Motor neuron (in vitro differentiated cells): ENCODE measurements around the gene GRAMD1B. TPM values are rescaled to one million over a fixed set of nuclear protein-coding genes. Genes with fewer than 3 reads are reported as not detected.

ENCODE experiments used
- ATAC-seq, 8 experiments: fragments of 200-7000 bp; cut with Tn5 transposase; replicated peaks in 6 of 8; 2 replicates each; pipeline ENCODE4 v1.8.0; 2021; ENCODE audit warnings: mild to moderate bottlenecking in 8 of 8, moderate library complexity in 8 of 8
- H3K27ac ChIP-seq, 2 donors: fragments of 250-450 bp; sonication (Bioruptor Pico); 2 replicates each; pipeline ENCODE4 v1.9.0; 2021; ENCODE audit warnings: antibody characterized with exemption in 2 of 2, mild to moderate bottlenecking in 2 of 2, moderate library complexity in 1 of 2
- H3K4me1 ChIP-seq, 2 donors: fragments of 250-450 bp; sonication (Bioruptor Pico); replicated peaks in 1 of 2; 2 replicates each; pipeline ENCODE4 v1.6.1; 2021; ENCODE audit warnings: antibody characterized with exemption in 2 of 2, mild to moderate bottlenecking in 2 of 2, moderate library complexity in 1 of 2
- H3K4me3 ChIP-seq, 5 donors: fragments of 250-450 bp; sonication (Bioruptor Pico); 2 replicates each; pipeline ENCODE4 v1.9.0; 2021; ENCODE audit warnings: antibody characterized with exemption in 5 of 5, mild to moderate bottlenecking in 5 of 5, moderate library complexity in 4 of 5
- WGBS, 10 experiments: fragments of 450-650 bp; shearing (Covaris generic); methylation state at CpG; one replicate each; pipeline ENCODE4 v1.0.0; 2022; 5-methylcytosine and 5-hydroxymethylcytosine counted together
- in situ Hi-C, 9 experiments: fragments of 400-800 bp; cut with MboI; loops; one replicate each; pipeline ENCODE4 v1.15.0; 2021; ENCODE audit warnings: low sequenced_read_pairs in 9 of 9, low pct_unique_long_range_greater_than_20kb in 2 of 9; ENCODE audit not compliant: unreplicated experiment in 9 of 9
- total RNA-seq, 8 experiments: library from RNA; unstranded; fragments of 300-600 nt; gene quantifications; 2 replicates each; pipeline versions ENCODE4 v1.2.3 to v1.2.4, GENCODE V29; 2022

Gene GRAMD1B
- total RNA-seq, 8 experiments from 2014 or later, result 0.94 to 17.1 (median 10.4) TPM

DNA sequence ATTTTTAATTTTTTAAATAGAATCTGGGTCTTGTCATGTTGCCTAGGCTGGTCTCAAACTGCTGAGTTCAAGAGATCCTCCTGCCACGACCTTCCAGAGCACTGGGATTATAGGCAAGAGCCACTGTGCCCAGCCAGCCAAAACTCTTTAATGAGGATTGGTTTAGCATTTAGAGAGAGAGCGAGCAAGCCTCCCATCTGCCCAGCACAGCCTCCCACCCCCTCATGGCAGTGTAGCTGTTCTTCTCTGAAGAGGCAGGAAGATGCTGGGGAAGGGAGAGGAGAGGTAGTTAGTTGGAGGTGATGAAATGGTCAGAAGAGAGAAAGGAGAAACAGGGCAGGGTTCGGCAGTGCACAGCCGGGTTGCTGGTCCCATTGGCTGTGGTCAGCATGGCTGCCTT is 118.7 kb downstream of the GRAMD1B start:
- in situ Hi-C loops, result no loop called here
- no peak for ATAC-seq
- 0 to 90% (median 81%) methylated on average over 1 to 2 of the region's 4 CpGs; no CpG with 5 or more reads in 7 of the 10 experiments for WGBS, 10 experiments
- peaks cover 12 to 21% of the 10 kb centered on the region in 2 donors for H3K4me1 ChIP-seq
- H3K4me3 ChIP-seq, result no peak overlapping the region
- H3K27ac ChIP-seq, result no peak overlapping the region

DNA sequence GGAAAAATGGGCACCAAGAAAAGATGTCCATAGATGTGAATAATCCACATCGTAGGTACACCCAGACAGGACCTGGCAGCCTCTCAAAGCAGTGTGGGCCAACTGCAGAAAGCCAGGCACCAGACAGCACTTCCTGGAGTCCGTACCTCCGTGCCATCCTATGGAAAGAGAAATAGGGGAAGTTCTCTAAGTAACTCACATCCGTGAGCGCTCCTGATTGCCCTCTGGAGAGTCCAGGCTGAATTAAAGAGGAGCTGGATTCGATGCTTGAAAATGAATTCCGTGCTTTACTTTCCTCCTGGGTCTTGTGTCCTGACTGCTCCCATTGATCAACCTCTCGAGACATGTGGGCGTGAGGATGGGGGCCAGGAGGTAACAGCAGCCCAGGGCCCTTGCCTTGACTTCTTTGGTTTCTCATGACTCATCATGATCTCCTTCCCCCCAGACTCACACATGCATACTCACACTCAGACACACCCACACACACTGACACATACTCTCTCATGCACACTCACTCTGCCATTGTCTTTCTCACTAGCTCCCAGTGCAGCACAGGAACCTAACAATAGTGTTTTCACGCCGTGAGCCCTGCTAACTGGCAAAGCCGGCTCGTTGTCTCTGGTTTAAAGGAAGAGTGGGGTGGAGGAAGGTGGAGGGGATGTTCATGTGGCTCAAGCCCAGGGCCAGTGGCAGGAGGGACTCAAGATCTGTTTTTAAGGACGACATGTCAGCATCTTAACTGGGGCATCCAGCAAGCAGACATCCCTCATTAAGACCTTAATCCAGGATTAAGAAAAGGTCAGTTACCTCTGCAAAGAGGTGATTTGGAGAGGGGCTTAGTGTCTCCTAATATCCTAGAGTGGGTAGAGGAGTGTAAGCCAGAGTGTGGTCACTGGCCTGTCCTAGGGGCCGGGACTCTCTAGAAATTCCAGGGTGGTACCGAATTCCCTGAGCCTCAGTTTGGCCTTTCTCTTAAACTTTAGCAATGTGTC is 120.2 kb downstream of the GRAMD1B start:
- in situ Hi-C loops, result loop anchor here in 1 of 9 experiments (10.0 kb wide), 1 partner anchor 45 kb away; no protein-coding TSS in a partner anchor
- Histone ChIP-seq H3K4me3 (no peak overlapping the region), H3K4me1 (peaks cover 12 to 15% of the 10 kb centered on the region in 2 donors), H3K27ac (peak overlapping the region; percentile 2 to 30)
- 43 to 100% (median 66%) methylated on average over 2 to 6 of the region's 16 CpGs; no CpG with 5 or more reads in 1 of the 10 experiments for WGBS, 10 experiments
- peak in 5 of 8 experiments; percentile 57 to 92 (median 89) for ATAC-seq

DNA sequence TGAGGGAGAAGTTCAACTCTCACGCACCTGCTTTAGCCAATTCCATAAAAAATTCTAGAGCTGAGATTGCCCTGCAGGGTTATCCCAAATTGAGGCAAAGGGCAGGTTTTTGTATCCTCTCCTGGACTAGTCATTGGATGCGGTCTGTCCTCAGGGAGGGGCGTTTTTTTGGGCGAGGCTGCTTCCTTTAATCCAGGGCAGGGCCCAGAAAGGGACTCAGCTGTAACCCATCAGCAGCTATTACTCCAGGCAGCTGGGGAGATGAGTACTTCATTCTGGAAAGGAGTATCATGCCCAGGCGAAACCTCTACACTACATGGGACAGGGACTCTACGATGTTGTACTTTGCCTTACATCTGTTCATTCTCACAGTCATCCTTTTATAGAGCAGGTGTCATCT is 121.0 kb downstream of the GRAMD1B start:
- ATAC-seq, result peak in 3 of 8 experiments; percentile 28 to 71 (median 54)
- Histone ChIP-seq H3K27ac (no peak overlapping the region), H3K4me1 (peaks cover 12 to 15% of the 10 kb centered on the region in 2 donors), H3K4me3 (no peak overlapping the region)
- WGBS, 10 experiments, result 18 to 100% (median 88%) methylated on average over 1 to 5 of the region's 6 CpGs; no CpG with 5 or more reads in 4 of the 10 experiments
- in situ Hi-C loops, result loop anchor here in 1 of 9 experiments (10.0 kb wide), 1 partner anchor 46 kb away; no protein-coding TSS in a partner anchor

DNA sequence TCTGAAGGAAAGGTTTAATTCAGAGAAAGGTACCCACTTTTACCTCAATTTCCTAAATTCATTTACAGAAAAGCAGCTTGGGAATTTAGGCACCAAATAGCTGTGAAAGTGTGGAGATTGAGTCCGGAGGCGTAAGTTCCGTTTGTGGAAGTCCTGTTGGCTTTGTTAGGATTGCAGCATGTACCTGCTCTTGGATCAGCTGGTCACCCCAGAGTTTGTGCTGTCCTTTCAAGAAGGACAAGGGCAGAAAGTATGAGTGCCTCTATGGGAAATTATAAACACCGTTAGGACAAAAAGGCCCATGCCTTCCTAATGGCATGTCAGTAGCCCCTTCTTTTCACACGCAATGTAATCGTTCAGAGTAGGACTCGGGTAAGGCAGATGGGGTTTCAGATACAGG is 126.6 kb downstream of the GRAMD1B start:
- in situ Hi-C loops, result loop anchor here in 1 of 9 experiments (10.0 kb wide), 1 partner anchor 52 kb away; no protein-coding TSS in a partner anchor
- no peak for ATAC-seq
- no peak overlapping the region for H3K27ac ChIP-seq
- WGBS, 10 experiments, result 61 to 100% (median 93%) methylated on average over 3 to 7 of the region's 7 CpGs; no CpG with 5 or more reads in 1 of the 10 experiments
- H3K4me3 ChIP-seq, result no peak overlapping the region
- H3K4me1 ChIP-seq, result peaks cover 22 to 24% of the 10 kb centered on the region in 2 donors

DNA sequence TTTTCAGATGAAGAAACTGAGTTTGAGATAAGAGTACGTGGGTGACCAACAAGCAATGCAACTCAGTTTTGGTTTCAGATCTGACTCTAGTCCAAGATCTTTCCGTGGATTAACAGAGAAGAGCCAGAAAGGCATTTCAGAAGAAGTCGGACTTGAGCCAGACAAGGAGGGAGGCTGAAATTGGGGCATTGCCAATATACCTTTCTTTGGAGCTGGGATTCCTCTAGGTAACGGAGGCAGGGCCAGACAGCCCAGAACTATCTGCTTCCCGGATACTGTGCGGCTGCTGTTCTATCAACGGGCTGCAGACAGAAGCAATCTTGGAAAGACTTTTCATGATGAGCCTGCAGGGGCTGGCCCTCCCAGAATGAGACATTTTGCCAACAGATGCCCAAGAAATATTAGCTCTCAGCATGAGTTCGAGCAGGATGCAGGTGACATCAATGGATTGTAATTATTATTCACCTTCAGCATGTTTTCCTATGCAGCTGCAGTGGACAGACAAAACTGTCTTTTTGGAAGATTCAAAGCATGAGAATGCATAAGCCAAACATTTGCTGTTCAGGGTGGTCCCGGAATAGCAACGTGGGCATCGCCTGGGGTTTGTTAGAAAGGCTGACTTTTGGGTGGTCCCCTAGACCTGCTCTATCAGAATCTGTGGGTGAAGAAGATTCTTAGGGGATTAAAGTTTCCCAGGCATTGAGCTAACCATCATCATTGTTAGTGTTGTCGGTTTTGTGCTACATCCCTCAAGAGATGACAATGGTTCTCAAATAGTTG is 128.7 kb downstream of the GRAMD1B start:
- ATAC-seq, result no peak
- WGBS, 10 experiments, result 32 to 100% (median 83%) methylated on average over 2 to 10 of the region's 12 CpGs
- Histone ChIP-seq H3K4me3 (no peak overlapping the region), H3K27ac (peak overlapping the region in 1 of 2 donors; percentile 96), H3K4me1 (peaks cover 36 to 43% of the 10 kb centered on the region in 2 donors)
- in situ Hi-C loops, result loop anchor here in 1 of 9 experiments (10.0 kb wide), 1 partner anchor 54 kb away; no protein-coding TSS in a partner anchor

DNA sequence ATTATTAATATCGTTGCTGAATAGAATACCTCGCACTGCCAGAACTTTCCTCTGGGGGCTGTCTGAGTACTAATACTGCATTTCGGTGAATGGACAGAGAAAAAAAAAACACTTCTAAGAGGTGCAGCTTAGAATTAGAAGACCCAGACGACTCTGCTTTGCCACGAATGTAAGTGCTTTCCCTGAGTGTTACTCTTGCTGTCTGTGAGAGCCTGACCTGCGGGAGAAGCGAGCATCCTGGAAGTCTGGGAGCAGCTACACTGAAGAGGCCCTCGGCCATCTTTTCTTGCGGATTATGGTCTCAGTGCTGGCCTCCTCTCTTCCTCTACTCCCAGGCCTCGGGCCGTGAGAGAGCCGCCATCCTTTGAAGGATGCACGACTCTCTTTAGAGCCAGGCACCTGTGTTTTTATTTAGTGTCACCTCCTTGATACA is 129.5 kb downstream of the GRAMD1B start:
- H3K4me1 ChIP-seq, result peaks cover 38 to 48% of the 10 kb centered on the region in 2 donors
- peak overlapping the region; percentile 15 to 46 (median 33) for H3K4me3 ChIP-seq
- peak overlapping the region; percentile 89 to 96 for H3K27ac ChIP-seq
- 15 to 80% (median 60%) methylated on average over 2 to 12 of the region's 13 CpGs; no CpG with 5 or more reads in 2 of the 10 experiments for WGBS, 10 experiments
- in situ Hi-C loops, result loop anchor here in 1 of 9 experiments (10.0 kb wide), 1 partner anchor 55 kb away; no protein-coding TSS in a partner anchor
- ATAC-seq, result peak; percentile 13 to 54 (median 26)

DNA sequence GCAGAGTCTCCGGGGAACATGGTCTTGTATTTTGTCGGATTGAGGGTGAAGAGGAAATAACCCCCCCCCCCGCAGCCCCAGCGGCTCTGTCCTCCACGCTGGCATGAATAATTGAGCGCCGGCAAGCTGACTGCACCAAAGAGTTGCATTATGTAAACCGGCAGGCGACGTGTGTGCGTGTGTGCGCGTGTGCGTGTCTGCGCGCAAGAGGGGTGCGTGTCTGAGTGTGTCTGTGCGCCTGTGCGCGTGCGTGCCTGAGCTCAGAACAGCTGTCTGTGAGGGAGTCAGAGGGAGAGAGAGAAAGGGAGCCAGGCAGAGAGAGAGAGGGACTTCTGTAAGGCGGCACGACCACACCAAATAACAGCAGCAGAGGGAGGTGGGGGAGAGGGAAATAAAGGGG is 129.9 kb downstream of the GRAMD1B start:
- H3K4me1 ChIP-seq, result peaks cover 38 to 48% of the 10 kb centered on the region in 2 donors
- H3K4me3 ChIP-seq, result peak overlapping the region; percentile 15 to 46 (median 33)
- peak; percentile 85 to 93 (median 90) for ATAC-seq
- WGBS, 10 experiments, result 0 to 4% (median 1%) methylated on average over 2 to 11 of the region's 23 CpGs; no CpG with 5 or more reads in 6 of the 10 experiments
- in situ Hi-C loops, result no loop called here
- peak overlapping the region; percentile 89 to 96 for H3K27ac ChIP-seq

DNA sequence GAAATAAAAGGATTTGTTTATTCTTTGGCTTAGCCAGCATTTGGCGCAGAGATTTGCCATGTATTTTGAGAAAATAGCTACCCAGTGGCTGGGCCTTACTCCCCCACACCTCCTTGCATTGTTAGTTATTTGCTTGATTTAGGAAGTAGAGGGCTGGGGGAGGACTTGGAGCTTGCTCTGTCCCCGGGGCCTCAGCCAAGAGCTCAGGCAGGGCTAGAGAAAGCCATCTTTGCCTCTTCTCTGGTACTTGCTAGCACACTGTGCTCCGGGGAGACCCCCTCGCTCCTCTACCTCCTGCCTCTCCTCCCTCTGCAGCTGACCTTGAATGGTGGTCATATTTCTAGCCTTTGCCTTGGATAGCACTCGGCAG is 131.3 kb downstream of the GRAMD1B start:
- in situ Hi-C loops, result no loop called here

DNA sequence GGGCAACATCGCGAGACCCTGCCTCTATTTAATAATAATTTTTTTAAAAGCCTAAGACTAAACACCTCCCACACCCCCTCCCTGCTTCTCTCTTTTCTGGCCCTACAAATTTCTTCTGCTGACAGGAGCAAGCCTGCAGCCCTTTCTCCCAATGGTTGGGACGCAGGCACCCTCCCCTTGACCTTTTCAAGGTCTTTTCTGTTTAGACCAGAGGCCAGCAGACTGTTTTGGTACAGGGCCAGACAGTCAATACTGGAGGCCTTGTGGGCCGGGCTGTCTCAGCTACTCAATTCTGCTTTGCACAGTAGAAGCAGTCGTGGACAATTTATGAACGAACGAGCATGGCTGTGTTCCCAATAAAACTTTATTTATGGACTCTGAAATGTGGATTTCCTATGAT is 132.1 kb downstream of the GRAMD1B start:
- Histone ChIP-seq H3K4me1 (peaks cover 38 to 48% of the 10 kb centered on the region in 2 donors), H3K27ac (peak overlapping the region in 1 of 2 donors; percentile 45), H3K4me3 (peak overlapping the region in 1 of 5 donors; percentile 46)
- WGBS, 10 experiments, result 40 to 95% (median 85%) methylated on average over 1 to 7 of the region's 7 CpGs; no CpG with 5 or more reads in 3 of the 10 experiments
- in situ Hi-C loops, result no loop called here
- ATAC-seq, result no peak

More for the DNA sequence above, 131.3 kb downstream of the GRAMD1B start:
- H3K4me3 ChIP-seq, result peak overlapping the region in 2 of 5 donors; percentile 34 to 46
- H3K27ac ChIP-seq, result peak overlapping the region; percentile 89 to 96
- WGBS, 10 experiments, result 80 to 100% (median 84%) methylated on average over 1 to 4 of the region's 5 CpGs; no CpG with 5 or more reads in 3 of the 10 experiments
- H3K4me1 ChIP-seq, result peaks cover 38 to 48% of the 10 kb centered on the region in 2 donors
- no peak for ATAC-seq

DNA sequence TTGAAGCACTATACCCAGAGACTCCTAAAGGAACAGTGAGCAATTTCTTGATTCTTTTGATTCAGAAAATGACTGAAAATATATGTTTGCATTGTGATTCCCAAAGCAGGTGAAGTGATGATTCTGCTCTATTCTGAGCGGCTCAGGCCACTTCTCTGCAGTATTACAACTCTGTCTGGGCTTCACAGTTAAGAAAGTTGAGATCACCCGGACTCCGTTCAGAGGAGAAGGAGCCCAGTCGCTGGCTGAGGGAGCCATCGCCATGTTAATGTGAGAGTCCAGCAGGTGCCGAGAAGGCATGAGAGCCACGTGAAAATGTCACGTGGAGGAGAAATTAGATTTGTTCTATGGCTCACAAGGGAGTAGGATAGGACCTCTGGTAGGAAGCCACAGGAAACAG is 132.8 kb downstream of the GRAMD1B start:
- H3K4me3 ChIP-seq, result no peak overlapping the region
- WGBS, 10 experiments, result 60 to 96% (median 89%) methylated on average over 4 to 7 of the region's 8 CpGs; no CpG with 5 or more reads in 5 of the 10 experiments
- no peak for ATAC-seq
- H3K27ac ChIP-seq, result no peak overlapping the region
- in situ Hi-C loops, result no loop called here
- H3K4me1 ChIP-seq, result peaks cover 38 to 48% of the 10 kb centered on the region in 2 donors

DNA sequence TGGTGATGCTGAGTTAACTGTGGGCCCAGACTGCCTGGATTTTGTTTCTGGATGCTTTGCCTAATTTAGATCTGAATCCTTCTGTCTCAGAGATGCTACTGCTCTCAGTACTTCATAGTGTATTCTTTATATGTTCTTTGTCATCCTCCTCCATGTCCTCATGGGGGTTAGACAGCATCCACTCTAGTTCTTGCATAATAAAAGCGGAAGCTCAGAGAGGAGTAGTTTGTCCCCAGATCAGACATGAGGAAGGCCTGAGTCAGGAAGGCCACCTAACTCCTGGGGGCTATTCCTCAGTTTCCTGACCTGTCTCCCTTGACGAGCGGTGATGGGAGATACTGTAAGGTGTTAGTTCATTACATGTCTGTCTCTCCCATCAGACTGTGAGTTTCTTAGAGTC is 134.2 kb downstream of the GRAMD1B start:
- WGBS, 10 experiments, result 96 to 100% (median 100%) methylated on average over 1 to 3 of the region's 3 CpGs; no CpG with 5 or more reads in 6 of the 10 experiments
- Histone ChIP-seq H3K27ac (no peak overlapping the region), H3K4me1 (peaks cover 38 to 44% of the 10 kb centered on the region in 2 donors), H3K4me3 (no peak overlapping the region)
- ATAC-seq, result no peak
- in situ Hi-C loops, result no loop called here

DNA sequence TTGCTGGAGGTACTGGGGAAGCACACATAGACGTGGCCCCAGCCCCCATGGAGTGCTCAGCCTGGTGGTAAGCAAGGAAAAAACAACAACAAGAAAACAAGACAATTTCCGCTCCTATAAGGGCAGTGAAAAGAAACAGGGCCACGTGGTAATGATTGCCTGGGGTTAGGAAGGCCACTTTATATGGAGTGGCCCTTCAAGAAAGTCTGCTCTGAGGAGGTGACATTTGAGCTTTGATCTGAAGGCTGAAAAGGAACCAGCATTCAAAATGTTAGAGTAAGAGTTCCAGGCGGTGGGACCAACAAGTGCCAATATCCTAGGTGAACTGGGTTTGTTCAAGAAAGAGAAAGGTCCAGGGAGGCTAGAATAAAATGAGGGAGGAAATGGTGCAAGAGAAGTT is 136.8 kb downstream of the GRAMD1B start:
- no peak for ATAC-seq
- H3K27ac ChIP-seq, result no peak overlapping the region
- peaks cover 14 to 22% of the 10 kb centered on the region in 2 donors for H3K4me1 ChIP-seq
- no peak overlapping the region for H3K4me3 ChIP-seq
- in situ Hi-C loops, result no loop called here
- WGBS, 10 experiments, result 29 to 93% (median 61%) methylated on average over 1 to 3 of the region's 4 CpGs; no CpG with 5 or more reads in 3 of the 10 experiments
